ENCODE data around the gene HINT3. TPM values are rescaled to one million over a fixed set of nuclear protein-coding genes. Genes with fewer than 3 reads are reported as not detected.
"Not testable (repeated sequence)": the region's sequence is repeated elsewhere in the genome, so short reads cannot be mapped to it uniquely, and the experiment has no call there.

Gene HINT3
- total and polyA plus RNA-seq, 5 donors: 13.0 to 31.0 (median 27.9) TPM

DNA sequence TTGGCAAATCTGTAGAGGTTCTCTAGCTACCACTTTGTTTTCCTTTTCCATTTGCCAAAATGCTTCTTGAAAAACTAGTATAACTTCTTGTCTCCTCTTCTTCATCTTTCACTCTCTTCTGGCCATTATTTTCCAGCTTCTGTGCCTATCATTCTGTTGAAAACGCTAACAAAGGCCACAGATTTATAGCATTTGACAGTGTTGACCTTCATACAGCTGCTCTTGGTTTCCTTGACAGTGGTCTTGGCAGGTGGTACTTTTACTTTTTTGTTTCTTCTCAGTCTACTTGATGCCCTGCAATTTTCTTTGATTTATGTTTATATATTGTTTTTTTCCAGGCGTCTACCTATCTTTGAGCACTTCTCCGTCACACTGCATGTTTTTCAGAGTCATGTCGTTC, 53.5 kb downstream of the HINT3 start:
- no peak overlapping the region for H3K27ac ChIP-seq (ENCODE audit: low read length)
- DNase-seq (no peak), ATAC-seq (no peak)
- 91% methylated on average over 4 of the region's 4 CpGs for WGBS
- no peaks in the 10 kb centered on the region for H3K27me3 ChIP-seq (ENCODE audit: control insufficient read depth, insufficient read depth)
- no peaks in the 10 kb centered on the region for H3K9me3 ChIP-seq (ENCODE audit: control insufficient read depth, low read length)
- H3K4me3 ChIP-seq (ENCODE audit: low read length): no peak overlapping the region
- H3K4me1 ChIP-seq (ENCODE audit: control insufficient read depth, insufficient read depth, low read length): no peaks in the 10 kb centered on the region
- intact Hi-C loops (cut with DNase I): no loop called here

DNA sequence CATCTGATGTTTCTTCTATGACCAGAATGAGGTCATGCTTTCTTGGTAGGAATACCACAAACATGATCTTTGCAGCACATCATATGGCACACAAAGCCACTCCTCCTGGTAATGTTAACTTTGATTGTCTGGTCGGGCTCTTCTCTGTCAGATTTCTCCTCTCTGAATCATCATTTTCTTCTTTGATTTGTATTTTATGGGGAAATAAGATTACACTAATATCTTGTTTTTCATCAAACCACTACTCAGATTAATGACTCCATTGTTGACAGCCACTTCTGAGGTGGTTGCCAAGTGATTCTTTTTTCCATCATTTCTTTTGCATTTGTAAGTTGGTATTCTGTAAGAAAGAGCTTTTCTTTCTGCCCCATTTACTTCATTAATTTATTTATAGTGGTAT, 59.3 kb downstream of the HINT3 start:
- DNase-seq (no peak), ATAC-seq (no peak)
- no peaks in the 10 kb centered on the region for H3K4me1 ChIP-seq (ENCODE audit: control insufficient read depth, insufficient read depth, low read length)
- H3K27me3 ChIP-seq (ENCODE audit: control insufficient read depth, insufficient read depth): no peaks in the 10 kb centered on the region
- H3K9me3 ChIP-seq (ENCODE audit: control insufficient read depth, low read length): no peaks in the 10 kb centered on the region
- 81% methylated on average over 1 of the region's 1 CpG for WGBS
- intact Hi-C loops (cut with DNase I): no loop called here
- no peak overlapping the region for H3K4me3 ChIP-seq (ENCODE audit: low read length)
- H3K27ac ChIP-seq (ENCODE audit: low read length): no peak overlapping the region

DNA sequence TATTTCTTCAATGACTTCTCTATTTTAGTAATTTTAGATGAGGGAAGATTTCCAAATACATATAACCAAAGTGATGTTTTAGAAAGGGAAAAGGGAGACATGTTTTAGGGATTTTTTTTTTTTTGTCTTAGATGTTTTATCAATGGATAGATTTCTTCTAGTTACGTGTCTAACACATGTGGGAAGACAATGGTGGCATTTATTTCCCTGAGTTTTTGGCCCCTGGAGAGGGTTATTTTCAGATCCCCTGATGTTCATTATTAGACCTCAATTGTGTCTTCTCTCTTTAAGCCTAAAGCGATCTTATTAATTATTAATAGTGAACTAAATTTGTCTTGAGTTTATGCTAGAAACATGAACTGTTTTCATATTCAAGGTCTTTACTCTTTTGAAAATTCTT, 60.0 kb downstream of the HINT3 start:
- no peaks in the 10 kb centered on the region for H3K4me1 ChIP-seq (ENCODE audit: control insufficient read depth, insufficient read depth, low read length)
- WGBS: 89% methylated on average over 2 of the region's 2 CpGs
- intact Hi-C loops (cut with DNase I): no loop called here
- H3K27ac ChIP-seq (ENCODE audit: low read length): no peak overlapping the region
- ATAC-seq (no peak), DNase-seq (no peak)
- H3K4me3 ChIP-seq (ENCODE audit: low read length): no peak overlapping the region
- no peaks in the 10 kb centered on the region for H3K27me3 ChIP-seq (ENCODE audit: control insufficient read depth, insufficient read depth)
- H3K9me3 ChIP-seq (ENCODE audit: control insufficient read depth, low read length): no peaks in the 10 kb centered on the region

DNA sequence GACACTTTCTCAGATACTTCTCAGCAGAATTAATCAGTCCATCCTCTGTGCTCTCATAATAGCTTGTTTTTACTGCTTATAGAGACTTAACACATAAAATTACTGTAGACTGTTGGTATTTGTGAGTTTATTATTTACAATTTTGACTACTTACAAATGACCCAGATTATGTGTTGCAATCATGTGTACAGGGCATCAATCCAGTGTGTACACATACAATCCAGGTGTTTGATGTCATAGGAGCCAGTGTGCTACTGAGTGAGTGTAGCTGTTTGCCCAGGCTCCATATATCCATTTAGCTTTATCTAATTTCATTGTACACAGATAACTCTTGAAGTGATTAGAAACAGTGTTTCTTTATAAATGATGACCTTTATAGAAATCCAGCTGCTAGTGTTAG, 61.1 kb downstream of the HINT3 start:
- intact Hi-C loops (cut with DNase I): no loop called here
- Histone ChIP-seq H3K4me1 (ENCODE audit: control insufficient read depth, insufficient read depth, low read length) (no peaks in the 10 kb centered on the region), H3K9me3 (ENCODE audit: control insufficient read depth, low read length) (no peaks in the 10 kb centered on the region), H3K27me3 (ENCODE audit: control insufficient read depth, insufficient read depth) (no peaks in the 10 kb centered on the region), H3K4me3 (ENCODE audit: low read length) (no peak overlapping the region), H3K27ac (ENCODE audit: low read length) (no peak overlapping the region)
- no peak for DNase-seq
- ATAC-seq: no peak

DNA sequence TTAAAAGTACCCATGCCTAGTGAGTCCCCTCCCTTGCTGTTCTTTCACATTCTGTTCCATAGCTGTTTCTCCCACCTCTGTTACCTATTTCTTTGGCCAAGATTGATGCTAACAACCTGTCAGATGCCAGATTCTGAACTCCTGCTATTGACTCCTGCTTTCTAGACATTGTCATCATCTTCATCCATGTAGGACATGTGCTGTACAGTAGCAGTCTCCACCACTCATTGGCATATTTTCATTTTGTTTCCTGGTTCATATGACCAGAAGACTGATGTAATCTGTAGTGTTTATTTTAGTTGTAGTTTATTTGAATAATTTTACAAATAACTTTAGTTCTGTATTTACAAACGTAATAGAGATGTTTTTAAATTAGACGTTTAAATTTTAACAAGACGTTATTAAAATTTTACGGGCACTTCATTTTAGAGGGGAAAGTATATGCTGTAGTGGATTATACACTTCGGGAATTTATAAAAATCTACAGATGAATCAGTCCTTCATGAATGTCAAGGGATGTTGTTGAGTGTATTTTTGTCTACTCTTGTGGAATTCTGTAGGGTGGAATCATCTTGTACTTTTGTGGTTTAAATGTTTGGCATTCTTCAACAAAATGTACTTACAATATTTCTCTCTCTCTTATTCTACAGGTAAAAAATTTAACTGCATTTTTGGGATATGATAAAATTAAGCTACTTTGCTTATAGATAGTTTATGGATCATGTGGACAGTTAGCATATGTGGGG, 63.9 kb downstream of the HINT3 start:
- Histone ChIP-seq H3K4me3 (ENCODE audit: low read length) (no peak overlapping the region), H3K27ac (ENCODE audit: low read length) (no peak overlapping the region), H3K4me1 (ENCODE audit: control insufficient read depth, insufficient read depth, low read length) (no peaks in the 10 kb centered on the region), H3K27me3 (ENCODE audit: control insufficient read depth, insufficient read depth) (no peaks in the 10 kb centered on the region), H3K9me3 (ENCODE audit: control insufficient read depth, low read length) (no peaks in the 10 kb centered on the region)
- ATAC-seq: no peak
- DNase-seq: no peak
- intact Hi-C loops (cut with DNase I): no loop called here
- 98% methylated on average over 5 of the region's 5 CpGs for WGBS

DNA sequence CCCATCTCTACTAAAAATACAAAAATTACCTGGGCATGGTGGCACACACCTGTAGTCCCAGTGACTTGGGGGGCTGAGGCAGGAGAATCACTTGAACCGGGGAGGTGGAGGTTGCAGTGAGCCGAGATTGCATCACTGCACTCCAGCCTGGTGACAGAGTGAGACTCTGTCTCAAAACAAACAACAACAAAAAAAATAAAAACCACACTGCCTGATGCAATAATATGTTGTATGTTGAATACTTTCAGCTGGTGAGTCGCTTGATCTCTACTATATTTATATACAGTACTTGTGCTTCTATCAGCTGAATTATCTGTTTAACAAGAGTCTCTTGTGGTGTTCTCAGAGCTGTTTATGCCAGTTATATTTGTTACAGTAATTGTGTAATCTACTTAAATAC, 66.9 kb downstream of the HINT3 start:
- DNase-seq; H3K4me1 ChIP-seq (ENCODE audit: control insufficient read depth, insufficient read depth, low read length); intact Hi-C loops (cut with DNase I); H3K27ac ChIP-seq (ENCODE audit: low read length); H3K27me3 ChIP-seq (ENCODE audit: control insufficient read depth, insufficient read depth); ATAC-seq; H3K4me3 ChIP-seq (ENCODE audit: low read length); H3K9me3 ChIP-seq (ENCODE audit: control insufficient read depth, low read length): not testable (repeated sequence)
- WGBS: 79% methylated on average over 3 of the region's 3 CpGs

DNA sequence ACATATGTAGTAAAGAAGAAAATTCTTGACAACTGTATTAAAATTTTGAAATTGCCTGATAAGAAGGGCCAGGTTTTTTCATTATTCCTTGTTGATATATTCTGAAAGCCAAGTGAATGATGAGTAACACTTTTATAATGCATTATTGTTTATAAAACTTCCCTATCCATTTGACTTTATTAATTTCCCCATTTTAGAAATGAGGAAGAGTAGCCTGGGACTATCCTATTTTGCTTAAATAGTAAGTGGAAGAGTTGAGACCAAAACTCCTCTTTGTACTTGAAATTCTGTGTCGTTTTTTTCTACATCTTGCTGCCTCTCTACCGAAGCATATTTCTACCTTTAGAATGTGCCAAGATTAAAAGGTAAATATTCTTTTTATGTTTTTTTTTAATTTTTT, 69.4 kb downstream of the HINT3 start:
- H3K4me1 ChIP-seq (ENCODE audit: control insufficient read depth, insufficient read depth, low read length): no peaks in the 10 kb centered on the region
- no peak overlapping the region for H3K27ac ChIP-seq (ENCODE audit: low read length)
- intact Hi-C loops (cut with DNase I): no loop called here
- whole genome bisulfite sequencing: 93% methylated on average over 2 of the region's 2 CpGs
- H3K4me3 ChIP-seq (ENCODE audit: low read length): no peak overlapping the region
- no peaks in the 10 kb centered on the region for H3K9me3 ChIP-seq (ENCODE audit: control insufficient read depth, low read length)
- no peaks in the 10 kb centered on the region for H3K27me3 ChIP-seq (ENCODE audit: control insufficient read depth, insufficient read depth)
- ATAC-seq (no peak), DNase-seq (no peak)

DNA sequence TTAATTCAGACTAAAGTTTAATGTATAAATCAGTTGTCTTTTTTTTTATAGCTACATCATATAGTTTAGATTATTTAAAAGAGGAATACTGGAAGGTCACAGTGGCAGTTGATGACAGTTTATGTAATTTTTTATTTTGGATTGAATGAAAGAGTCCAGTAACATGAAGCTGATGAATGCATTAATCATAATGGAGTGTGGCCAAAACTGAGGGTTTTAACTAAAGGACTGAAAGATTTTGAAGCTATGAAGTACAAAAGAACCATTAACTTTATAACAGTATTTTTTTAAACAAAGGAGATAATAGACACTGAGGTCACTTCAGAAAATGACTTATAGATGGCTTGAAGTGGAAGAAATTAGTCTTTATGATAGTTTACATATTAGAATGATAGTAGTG, 71.0 kb downstream of the HINT3 start:
- ATAC-seq: no peak
- H3K4me1 ChIP-seq (ENCODE audit: control insufficient read depth, insufficient read depth, low read length): no peaks in the 10 kb centered on the region
- no peaks in the 10 kb centered on the region for H3K27me3 ChIP-seq (ENCODE audit: control insufficient read depth, insufficient read depth)
- H3K4me3 ChIP-seq (ENCODE audit: low read length): no peak overlapping the region
- H3K9me3 ChIP-seq (ENCODE audit: control insufficient read depth, low read length): no peaks in the 10 kb centered on the region
- intact Hi-C loops (cut with DNase I): no loop called here
- no peak overlapping the region for H3K27ac ChIP-seq (ENCODE audit: low read length)
- no peak for DNase-seq

Other genes starting within 250 kb of the HINT3 start
- 1 to 10 TPM; 2.6 to 6.0 (median 3.7) TPM for gene HEY2, start 207.1 kb upstream of the HINT3 start, total RNA-seq
- 3.1 TPM for gene HEY2, start 207.1 kb upstream of the HINT3 start, polyA plus RNA-seq
- 10 to 100 TPM; 12.6 to 18.6 (median 17.0) TPM for gene NCOA7, start 165.8 kb upstream of the HINT3 start, total RNA-seq
- 5.9 TPM for gene NCOA7, start 165.8 kb upstream of the HINT3 start, polyA plus RNA-seq
- 10 to 100 TPM; 12.0 to 15.6 (median 15.0) TPM for gene TRMT11, start 29.8 kb downstream of the HINT3 start, total RNA-seq
- gene TRMT11, start 29.8 kb downstream of the HINT3 start, polyA plus RNA-seq: 12.7 TPM